Right renal cortex interstitium (tissue), 3 donors: ENCODE measurements around the gene TRMT2A. TPM values are rescaled to one million over a fixed set of nuclear protein-coding genes. Genes with fewer than 3 reads are reported as not detected.

Experiments used
- DNase-seq, 3 donors: peaks; one replicate each; pipeline ENCODE4 v3.0.0-alpha.2; 2013; ENCODE audit warnings: low read depth in 3 of 3, low spot score in 2 of 3
- polyA plus RNA-seq, 3 donors: library from polyadenylated mRNA; unstranded; fragments of 120-200 nt; gene quantifications; one replicate each; pipeline ENCODE4 v1.2.1, GENCODE V29; 2013; ENCODE audit not compliant: insufficient read length in 3 of 3

TRMT2A gene
- polyA plus RNA-seq, 3 donors = 40.9 to 48.2 (median 41.4) TPM

GRCh38 chr22:20107951-20108756 lies 8.9 kb downstream of the TRMT2A start:
- DNase-seq = no peak

GRCh38 chr22:20107471-20107901 lies 9.5 kb downstream of the TRMT2A start:
- no peak for DNase-seq

GRCh38 chr22:20106849-20107237 lies 10.2 kb downstream of the TRMT2A start:
- no peak for DNase-seq

GRCh38 chr22:20106205-20106848 lies 10.7 kb downstream of the TRMT2A start:
- no peak for DNase-seq

GRCh38 chr22:20105456-20106204 lies 11.4 kb downstream of the TRMT2A start:
- DNase-seq = no peak

- no peak for DNase-seq
These were observed 14.7 kb downstream of the TRMT2A start for GRCh38 chr22:20102203-20102780.

GRCh38 chr22:20101638-20102037 lies 15.4 kb downstream of the TRMT2A start:
- DNase-seq = no peak

GRCh38 chr22:20099099-20099711 lies 17.8 kb downstream of the TRMT2A start:
- no peak for DNase-seq

- no peak for DNase-seq
These were observed 20.2 kb downstream of the TRMT2A start for GRCh38 chr22:20096574-20097420.

GRCh38 chr22:20095521-20095920 lies 21.5 kb downstream of the TRMT2A start:
- no peak for DNase-seq

- DNase-seq = no peak
These were observed 22.7 kb downstream of the TRMT2A start for GRCh38 chr22:20094197-20094807.

GRCh38 chr22:20093418-20094196 lies 23.4 kb downstream of the TRMT2A start:
- no peak for DNase-seq

GRCh38 chr22:20092477-20092854 lies 24.6 kb downstream of the TRMT2A start:
- DNase-seq = no peak

GRCh38 chr22:20091690-20092476 lies 25.1 kb downstream of the TRMT2A start:
- no peak for DNase-seq

GRCh38 chr22:20090730-20091240 lies 26.2 kb downstream of the TRMT2A start:
- DNase-seq = no peak

GRCh38 chr22:20089977-20090729 lies 26.9 kb downstream of the TRMT2A start:
- no peak for DNase-seq
